Kidney (tissue), 14 donors: ENCODE data around the gene KCNQ1. TPM values are rescaled to one million over a fixed set of nuclear protein-coding genes. Genes with fewer than 3 reads are reported as not detected.

Experiments
- DNase-seq, 5 donors: peaks; one replicate each; pipeline ENCODE4 v3.0.0-alpha.2; 2013 to 2020
- FAIRE-seq: peaks from 2 replicates; lab custom pipeline; 2012; peaks lifted over from hg19 to GRCh38; lab: Jason Lieb, UNC
- H3K27ac ChIP-seq, 2 donors: one replicate each; pipeline ENCODE4 v1.7.0; 2013; ENCODE audit warnings: low read depth in 2 of 2, low read length in 2 of 2, inconsistent platforms in 1 of 2
- H3K27me3 ChIP-seq: one replicate; pipeline ENCODE4 v1.7.1; 2013; ENCODE audit warnings: low read length, inconsistent platforms; ENCODE audit not compliant: control insufficient read depth, insufficient read depth
- H3K36me3 ChIP-seq, 3 donors: one replicate each; pipeline versions ENCODE4 v1.7.0 to v1.7.1; 2013; ENCODE audit warnings: low read length in 3 of 3, control low read depth in 1 of 3, inconsistent platforms in 1 of 3; ENCODE audit not compliant: insufficient read depth in 3 of 3, control insufficient read depth in 2 of 3
- H3K4me1 ChIP-seq, 3 donors: one replicate each; pipeline versions ENCODE4 v1.7.0 to v1.7.1; 2013; ENCODE audit warnings: low read length in 3 of 3, inconsistent platforms in 1 of 3, low read depth in 1 of 3; ENCODE audit not compliant: control insufficient read depth in 2 of 3, insufficient read depth in 2 of 3
- H3K4me3 ChIP-seq, 3 donors: one replicate each; pipeline versions ENCODE4 v1.7.0 to v1.8.1; 2013; ENCODE audit warnings: low read length in 3 of 3, control low read depth in 1 of 3, inconsistent platforms in 1 of 3
- H3K9ac ChIP-seq, 3 donors: one replicate each; pipeline versions ENCODE4 v1.7.0 to v1.7.1; 2013; ENCODE audit warnings: low read length in 3 of 3, control low read depth in 1 of 3, inconsistent platforms in 1 of 3
- H3K9me3 ChIP-seq, 3 donors: one replicate each; pipeline versions ENCODE4 v1.7.0 to v1.7.1; 2013; ENCODE audit warnings: low read length in 3 of 3, control low read depth in 1 of 3, inconsistent platforms in 1 of 3; ENCODE audit not compliant: control insufficient read depth in 2 of 3, insufficient read depth in 1 of 3
- intact Hi-C: fragments of 100-400 bp; cut with DNase I; formaldehyde crosslinking; loops from one replicate; pipeline ENCODE4 v1.11.1; 2022
- polyA plus RNA-seq: library from polyadenylated mRNA; stranded (reverse); fragments of 350-450 nt; fragmentation: Illumina TruSeq; extraction: RNeasy Lipid Tissue Mini Kit (QIAGEN cat#74804); gene quantifications from one replicate; pipeline ENCODE4 v1.2.3, GENCODE V29; 2014; ENCODE audit warnings: low read depth, low replicate concordance; ENCODE audit not compliant: insufficient read depth
- total RNA-seq: library from RNA; stranded (reverse); fragmentation: NEBNext Ultra II Directional; extraction: Animal tissue kit (Norgen Biotek cat#: 25700); gene quantifications from one replicate; pipeline ENCODE4 v1.2.1, GENCODE V29; 2021
- TF ChIP-seq, protein P1 (sequence below): IDR thresholded peaks from 3 replicates; pipeline ENCODE4 v1.5.1; 2012; ENCODE audit warnings: mild to moderate bottlenecking, moderate library complexity, borderline replicate concordance; ENCODE audit not compliant: insufficient read depth; ENCODE audit errors: extremely low read depth
- donor health status: control.
- donor health status: control.
- donor health status: control.
- donor health status: control.
- donor health status: control.
- donor health status: DM: yes; HTN: yes; CAD: no.
- donor health status: Normal renal cell carcinoma (clear cell type).

The KCNQ1 gene
- total and polyA plus RNA-seq, 2 donors from 2014 or later = 45.5 to 49.4 TPM

DNA sequence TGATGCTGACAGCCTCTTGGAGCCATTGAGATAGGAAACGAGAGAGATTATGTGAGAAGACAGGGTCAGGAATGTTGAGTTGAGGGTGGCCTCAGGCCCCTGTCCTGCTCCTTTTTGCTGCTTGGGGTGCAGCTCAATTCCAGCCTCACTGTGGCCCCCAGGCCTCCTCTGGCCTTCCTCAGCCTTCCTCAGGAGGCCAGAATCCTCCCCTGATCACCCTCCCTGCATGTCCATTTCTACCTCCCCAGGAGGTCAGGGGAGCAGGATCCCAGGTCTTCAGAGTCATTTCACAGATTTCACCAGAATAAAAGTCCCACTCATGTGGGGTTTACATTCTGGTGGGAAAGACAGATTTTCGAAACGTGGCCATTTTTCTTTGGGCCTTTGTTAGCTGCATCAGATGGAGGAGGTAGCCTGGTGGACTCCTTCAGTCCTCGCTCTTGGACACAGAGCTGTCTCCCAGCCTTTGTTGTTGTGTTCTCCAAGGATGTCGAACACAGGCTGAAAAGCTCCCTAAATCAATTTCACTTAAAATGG, 257.2 kb downstream of the KCNQ1 start:
- Histone ChIP-seq H3K9me3 (no peaks in the 10 kb centered on the region), H3K27me3 (no peaks in the 10 kb centered on the region), H3K9ac (no peak overlapping the region), H3K36me3 (no peaks in the 10 kb centered on the region), H3K27ac (no peak overlapping the region), H3K4me1 (peaks cover 0 to 8% (median 6%) of the 10 kb centered on the region in 3 donors), H3K4me3 (no peak overlapping the region)
- DNase-seq (peak in 1 of 5 donors; percentile 36), FAIRE-seq (no peak)
- intact Hi-C loops = no loop called here
- TF ChIP-seq, protein P1, sequence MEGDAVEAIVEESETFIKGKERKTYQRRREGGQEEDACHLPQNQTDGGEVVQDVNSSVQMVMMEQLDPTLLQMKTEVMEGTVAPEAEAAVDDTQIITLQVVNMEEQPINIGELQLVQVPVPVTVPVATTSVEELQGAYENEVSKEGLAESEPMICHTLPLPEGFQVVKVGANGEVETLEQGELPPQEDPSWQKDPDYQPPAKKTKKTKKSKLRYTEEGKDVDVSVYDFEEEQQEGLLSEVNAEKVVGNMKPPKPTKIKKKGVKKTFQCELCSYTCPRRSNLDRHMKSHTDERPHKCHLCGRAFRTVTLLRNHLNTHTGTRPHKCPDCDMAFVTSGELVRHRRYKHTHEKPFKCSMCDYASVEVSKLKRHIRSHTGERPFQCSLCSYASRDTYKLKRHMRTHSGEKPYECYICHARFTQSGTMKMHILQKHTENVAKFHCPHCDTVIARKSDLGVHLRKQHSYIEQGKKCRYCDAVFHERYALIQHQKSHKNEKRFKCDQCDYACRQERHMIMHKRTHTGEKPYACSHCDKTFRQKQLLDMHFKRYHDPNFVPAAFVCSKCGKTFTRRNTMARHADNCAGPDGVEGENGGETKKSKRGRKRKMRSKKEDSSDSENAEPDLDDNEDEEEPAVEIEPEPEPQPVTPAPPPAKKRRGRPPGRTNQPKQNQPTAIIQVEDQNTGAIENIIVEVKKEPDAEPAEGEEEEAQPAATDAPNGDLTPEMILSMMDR = no peak

DNA sequence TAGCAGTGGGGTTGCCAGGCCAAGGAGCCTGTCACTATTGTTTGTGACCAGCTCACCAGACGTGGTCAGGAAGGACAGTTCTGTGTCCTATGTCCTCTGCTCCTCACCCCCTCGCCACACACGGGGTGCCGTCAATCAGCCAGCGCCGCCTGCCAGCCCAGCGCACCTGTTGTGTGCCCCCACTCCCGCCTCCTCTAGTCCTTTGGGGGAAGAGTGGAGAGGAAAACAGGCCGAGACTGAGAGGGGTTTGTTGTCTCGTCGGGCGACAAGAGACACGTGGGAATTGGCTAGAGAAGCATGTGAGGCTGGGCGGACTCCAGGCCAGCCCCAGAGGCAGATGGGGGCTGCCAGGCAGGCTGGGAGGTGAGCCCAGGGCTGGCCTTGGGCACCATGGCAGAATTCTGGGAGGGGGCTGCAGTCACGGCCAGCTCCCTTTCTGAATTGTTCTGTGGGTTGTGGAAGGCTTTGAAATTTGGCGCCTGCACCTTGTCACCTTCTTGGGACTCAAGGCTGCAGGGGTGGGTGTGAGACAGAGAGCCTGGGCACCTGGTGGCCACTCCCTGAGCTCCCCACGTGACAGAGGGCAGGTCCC, 258.1 kb downstream of the KCNQ1 start:
- no peak overlapping the region for H3K27ac ChIP-seq
- H3K4me1 ChIP-seq = peaks cover 0 to 8% (median 6%) of the 10 kb centered on the region in 3 donors
- no peaks in the 10 kb centered on the region for H3K36me3 ChIP-seq
- DNase-seq (peak in 2 of 5 donors; percentile 52 to 68), FAIRE-seq (no peak)
- H3K4me3 ChIP-seq = no peak overlapping the region
- no peaks in the 10 kb centered on the region for H3K9me3 ChIP-seq
- TF ChIP-seq, protein P1 = no peak
- H3K27me3 ChIP-seq = no peaks in the 10 kb centered on the region
- intact Hi-C loops = no loop called here
- H3K9ac ChIP-seq = no peak overlapping the region

DNA sequence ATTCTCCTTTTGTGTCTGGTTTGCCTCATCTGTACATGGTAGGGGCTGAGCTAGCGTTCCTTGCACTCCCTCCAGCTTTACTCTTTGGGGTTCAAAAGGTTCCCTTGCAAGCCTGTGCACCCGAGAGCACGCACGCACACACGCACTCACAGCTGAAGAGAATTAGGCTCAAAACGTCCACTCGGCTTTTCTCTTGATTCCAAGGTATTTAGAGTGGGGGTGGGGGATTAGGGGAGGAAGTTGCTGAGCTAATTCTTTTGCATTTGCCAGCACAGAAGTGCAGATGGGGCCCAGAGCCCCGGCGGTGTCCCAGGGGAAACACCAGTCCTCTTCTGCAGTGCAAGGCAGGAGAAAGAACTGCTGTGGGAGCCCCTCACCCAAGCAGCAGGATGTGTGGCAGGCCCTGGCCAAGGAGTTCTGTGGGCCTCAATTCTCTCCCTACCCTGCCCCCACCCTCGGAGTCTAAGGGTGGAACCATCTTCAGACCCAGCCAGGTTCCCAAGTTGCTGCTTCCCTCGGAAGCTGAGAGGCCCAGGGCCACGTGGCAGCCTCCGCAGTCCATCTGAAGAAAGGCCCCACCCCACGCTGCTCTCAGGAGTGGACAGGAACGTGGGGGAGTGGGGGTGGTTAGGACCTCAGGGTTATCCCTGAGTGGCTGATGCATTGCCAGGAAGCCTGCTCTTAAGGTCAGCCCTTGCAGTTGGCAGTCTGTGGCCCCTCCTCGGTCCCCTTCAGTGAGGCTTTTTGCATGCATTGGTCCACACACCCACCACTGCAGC, 258.7 kb downstream of the KCNQ1 start:
- no peaks in the 10 kb centered on the region for H3K27me3 ChIP-seq
- DNase-seq = peak; percentile 40 to 80 (median 58)
- no peak for FAIRE-seq

More for the DNA sequence above, 258.7 kb downstream of the KCNQ1 start:
- Histone ChIP-seq H3K27ac (no peak overlapping the region), H3K4me1 (peaks cover 0 to 12% (median 6%) of the 10 kb centered on the region in 3 donors), H3K36me3 (no peaks in the 10 kb centered on the region), H3K9me3 (no peaks in the 10 kb centered on the region), H3K9ac (no peak overlapping the region), H3K4me3 (no peak overlapping the region)
- intact Hi-C loops = no loop called here
- TF ChIP-seq, protein P1 = no peak
